IMR-90 (cell line): ENCODE measurements around the gene SLC2A13. TPM values are rescaled to one million over a fixed set of nuclear protein-coding genes. Genes with fewer than 3 reads are reported as not detected.

Experiments used
- ATAC-seq: fragments of 200-7000 bp; cut with Tn5 transposase; 2 replicates; pipeline ENCODE4 v1.9.1; 2020; ENCODE audit warnings: low read depth, mild to moderate bottlenecking, moderate library complexity
- BruUV-seq: library from RNA; stranded (reverse); fragments of 400-500 nt; replicated peaks from 2 replicates; lab custom pipeline; 2021; lab: Mats Ljungman, UMichigan
- CTCF ChIA-PET: fragments of 300-600 bp; formaldehyde crosslinking; extraction: SDS; loops from one replicate; lab custom pipeline; 2021; ENCODE audit warnings: antibody characterized with exemption; lab: Yijun Ruan, JAX
- POLR2A ChIA-PET: fragments of 300-600 bp; sonication (Branson Sonifier 250); formaldehyde crosslinking; loops from one replicate; lab custom pipeline; 2022; ENCODE audit warnings: antibody characterized with exemption; ENCODE audit not compliant: unreplicated experiment; lab: Charles Lee
- DNase-seq: peaks from one replicate; pipeline ENCODE4 v3.0.0; 2013
- H2AFZ ChIP-seq: replicated peaks from 2 replicates; pipeline ENCODE3; 2013; ENCODE audit warnings: low read length, mild to moderate bottlenecking; ENCODE audit not compliant: poor library complexity
- H2AK5ac ChIP-seq: 2 replicates; pipeline ENCODE4 v1.6.1; 2013; ENCODE audit warnings: low read depth, low read length, inconsistent platforms
- H2AK9ac ChIP-seq: replicated peaks from 2 replicates; pipeline ENCODE3; 2013; ENCODE audit warnings: mild to moderate bottlenecking, low read depth, low read length, moderate library complexity; ENCODE audit not compliant: poor library complexity
- H2BK120ac ChIP-seq: 2 replicates; pipeline ENCODE4 v1.6.1; 2013; ENCODE audit warnings: low read depth, low read length, inconsistent platforms
- H2BK15ac ChIP-seq: 3 replicates; pipeline ENCODE4 v1.6.1; 2013; ENCODE audit warnings: low read depth, low read length, inconsistent platforms
- H2BK20ac ChIP-seq: 2 replicates; pipeline ENCODE4 v1.6.1; 2013; ENCODE audit warnings: low read depth, mild to moderate bottlenecking, inconsistent platforms, low read length, moderate library complexity
- H2BK5ac ChIP-seq: 2 replicates; pipeline ENCODE4 v1.6.1; 2013; ENCODE audit warnings: mild to moderate bottlenecking, low read depth, low read length, inconsistent platforms; ENCODE audit not compliant: poor library complexity, severe bottlenecking
- H3K14ac ChIP-seq: replicated peaks from 2 replicates; pipeline ENCODE4 v1.6.1; 2013; ENCODE audit warnings: low read depth, low read length, inconsistent platforms
- H3K18ac ChIP-seq: 2 replicates; pipeline ENCODE4 v1.6.1; 2013; ENCODE audit warnings: low read depth, low read length, control low read depth
- H3K23ac ChIP-seq: 2 replicates; pipeline ENCODE4 v1.6.1; 2013; ENCODE audit warnings: low read depth, low read length, inconsistent platforms
- H3K27ac ChIP-seq: 2 replicates; pipeline ENCODE4 v1.5.1; 2013; ENCODE audit warnings: mild to moderate bottlenecking, control low read depth, low read length; ENCODE audit not compliant: insufficient read depth
- H3K27me3 ChIP-seq: 2 replicates; pipeline ENCODE4 v1.6.1; 2013; ENCODE audit warnings: low read length; ENCODE audit not compliant: control insufficient read depth, insufficient read depth
- H3K36me3 ChIP-seq: 2 replicates; pipeline ENCODE4 v1.6.1; 2013; ENCODE audit warnings: low read length, mixed read lengths; ENCODE audit not compliant: control insufficient read depth, insufficient read depth
- H3K4ac ChIP-seq: 2 replicates; pipeline ENCODE4 v1.6.1; 2013; ENCODE audit warnings: low read depth, low read length, inconsistent platforms
- H3K4me1 ChIP-seq: 2 replicates; pipeline ENCODE4 v1.6.1; 2013; ENCODE audit warnings: low read length, mixed read lengths; ENCODE audit not compliant: control insufficient read depth, insufficient read depth
- H3K4me2 ChIP-seq: 2 replicates; pipeline ENCODE4 v1.6.1; 2013; ENCODE audit warnings: low read depth, mild to moderate bottlenecking, control low read depth, low read length, moderate library complexity
- H3K4me3 ChIP-seq: 2 replicates; pipeline ENCODE4 v1.5.1; 2013; ENCODE audit warnings: low read depth, mild to moderate bottlenecking, control low read depth, low read length, moderate library complexity; ENCODE audit not compliant: insufficient read depth
- H3K56ac ChIP-seq: 2 replicates; pipeline ENCODE4 v1.6.1; 2013; ENCODE audit warnings: low read length, inconsistent platforms; ENCODE audit not compliant: insufficient read depth; ENCODE audit errors: extremely low read depth
- H3K79me1 ChIP-seq, 2 experiments: 2 replicates each; pipeline ENCODE4 v1.6.1; 2013; ENCODE audit warnings: low read length in 2 of 2, inconsistent platforms in 1 of 2, low read depth in 1 of 2
- H3K9ac ChIP-seq: 2 replicates; pipeline ENCODE4 v1.6.1; 2013; ENCODE audit warnings: low read depth, low read length, control low read depth
- H3K9me1 ChIP-seq: 2 replicates; pipeline ENCODE4 v1.6.1; 2013; ENCODE audit warnings: low read length, inconsistent platforms; ENCODE audit not compliant: insufficient read depth
- H3K9me3 ChIP-seq: 2 replicates; pipeline ENCODE4 v1.6.1; 2013; ENCODE audit warnings: low read length; ENCODE audit not compliant: control insufficient read depth, insufficient read depth
- H4K20me1 ChIP-seq: 2 replicates; pipeline ENCODE4 v1.6.1; 2013; ENCODE audit warnings: low read length, inconsistent platforms; ENCODE audit not compliant: insufficient read depth
- H4K5ac ChIP-seq: 2 replicates; pipeline ENCODE4 v1.6.1; 2013; ENCODE audit warnings: mild to moderate bottlenecking, low read depth, low read length, control low read depth
- H4K8ac ChIP-seq, 2 experiments: 2 replicates each; pipeline ENCODE4 v1.6.1; 2013; ENCODE audit warnings: low read depth in 2 of 2, low read length in 2 of 2, control low read depth in 1 of 2, inconsistent platforms in 1 of 2
- H4K91ac ChIP-seq: 2 replicates; pipeline ENCODE4 v1.6.1; 2013; ENCODE audit warnings: low read depth, low read length, inconsistent platforms; ENCODE audit not compliant: insufficient read depth
- SMC3 ChIP-seq: fragments of 150-350 bp; IDR thresholded peaks from 2 replicates; pipeline ENCODE4 v1.6.1; 2016; ENCODE audit warnings: low read depth, mild to moderate bottlenecking, antibody characterized with exemption, low read length, moderate library complexity
- dilution Hi-C: fragments of 300-500 bp; cut with HindIII; formaldehyde crosslinking; loops from one replicate; pipeline ENCODE4 v1.14.3; 2018; ENCODE audit warnings: low sequenced_read_pairs; ENCODE audit not compliant: unreplicated experiment
- in situ Hi-C: fragments of 300-500 bp; cut with MboI; formaldehyde crosslinking; loops from 3 replicates; pipeline ENCODE4 v1.14.3; 2019; ENCODE audit warnings: low sequenced_read_pairs, inconsistent platforms, mixed read lengths
- intact Hi-C: fragments of 100-400 bp; cut with micrococcal nuclease; formaldehyde crosslinking; loops from 2 replicates; pipeline ENCODE4 v1.10.0; 2022
- polyA plus RNA-seq, 3 experiments: library from polyadenylated mRNA; depleted of rRNA; stranded (reverse); fragments of >200 nt; gene quantifications; 2 replicates each; pipeline ENCODE4 v1.2.3, GENCODE V29; 2012; ENCODE audit warnings: low replicate concordance in 1 of 3
- total RNA-seq: library from RNA; depleted of rRNA; stranded (reverse); fragments of >200 nt; gene quantifications from 2 replicates; pipeline ENCODE4 v1.2.3, GENCODE V29; 2012

SLC2A13 gene
- total and polyA plus RNA-seq, 2 of the 4 experiments (the other 2 are of a cell fraction): 1.5 to 3.9 TPM

- Histone ChIP-seq H3K27ac (no peak overlapping the region), H3K9me3 (no peaks in the 10 kb centered on the region), H3K56ac (no peak overlapping the region), H2BK15ac (no peak overlapping the region), H3K14ac (no peak overlapping the region), H3K4me2 (no peak overlapping the region), H3K79me1 (no peaks in the 10 kb centered on the region), H3K4ac (no peak overlapping the region), H3K36me3 (no peaks in the 10 kb centered on the region), H2BK120ac (no peak overlapping the region), H3K4me3 (no peak overlapping the region), H3K9me1 (no peaks in the 10 kb centered on the region), H2AK5ac (no peak overlapping the region), H4K20me1 (no peaks in the 10 kb centered on the region), H2AFZ (no peak overlapping the region), H2BK5ac (no peak overlapping the region), H3K4me1 (no peaks in the 10 kb centered on the region), H4K5ac (no peak overlapping the region), H3K9ac (no peak overlapping the region), H2AK9ac (no peak overlapping the region), H2BK20ac (no peak overlapping the region), H3K23ac (no peak overlapping the region), H3K27me3 (no peaks in the 10 kb centered on the region), H4K8ac (no peak overlapping the region), H3K18ac (no peak overlapping the region), H4K91ac (no peak overlapping the region)
- ChIA-PET CTCF (interaction anchor here (0.9 kb wide), 1 partner anchor 52 kb away, joined by 3 read pairs; no protein-coding TSS in a partner anchor), POLR2A (no interaction called here)
- intact Hi-C loops: no loop called here
- in situ Hi-C loops: no loop called here
- dilution Hi-C loops: no loop called here
- no TSS peak for BruUV-seq
- no peak for TF ChIP-seq SMC3
- ATAC-seq (no peak), DNase-seq (no peak)
These were observed 30.4 kb downstream of the SLC2A13 start for GRCh38 chr12:40075458-40075857.
